K562 (cell line): Measurements from ENCODE around the gene SLC6A9. TPM values are rescaled to one million over a fixed set of nuclear protein-coding genes. Genes with fewer than 3 reads are reported as not detected.

ENCODE experiments used
- CBX1 ChIP-seq: sonication (generic); IDR thresholded peaks from 2 replicates; pipeline ENCODE4 v1.6.1; 2016; ENCODE audit warnings: antibody characterized with exemption, low read depth, mild to moderate bottlenecking
- ELF4 ChIP-seq: fragments of 450-650 bp; formaldehyde crosslinking; IDR thresholded peaks from 2 replicates; pipeline ENCODE4 v1.4.0; 2022; ENCODE audit warnings: missing genetic modification characterization
- ETV5 ChIP-seq: sonication (generic); formaldehyde crosslinking; IDR thresholded peaks from 2 replicates; pipeline ENCODE4 v1.4.0; 2020; ENCODE audit warnings: low read depth, mild to moderate bottlenecking, missing genetic modification reagents
- PPARD ChIP-seq: fragments of 250-450 bp; sonication (Bioruptor Pico); IDR thresholded peaks from 2 replicates; pipeline ENCODE4 v1.8.0; 2022; ENCODE audit warnings: inconsistent platforms, mild to moderate bottlenecking, moderate library complexity
- SMAD3 ChIP-seq: fragments of 450-650 bp; formaldehyde crosslinking; conservative IDR thresholded peaks from 2 replicates; pipeline ENCODE4 v1.4.0; 2020; ENCODE audit warnings: mild to moderate bottlenecking
- ZNF184 ChIP-seq: sonication (generic); formaldehyde crosslinking; IDR thresholded peaks from 2 replicates; pipeline ENCODE4 v1.5.0; 2020; ENCODE audit warnings: missing genetic modification reagents
- ZNF77 ChIP-seq: fragments of 250-450 bp; sonication (Bioruptor Pico); IDR thresholded peaks from 2 replicates; pipeline ENCODE4 v1.5.0; 2020
- polyA plus RNA-seq, 8 experiments: library from polyadenylated mRNA; depleted of rRNA in 4 of 8; stranded (reverse) in 5 of 8; unstranded in 3 of 8; fragments of >200 nt; fragmentation: Nextera tagmentation in 2 of 8; fragmentation: Illumina TruSeq in 1 of 8; extraction: Ambion mirVana in 2 of 8; extraction: Trizol in 1 of 8; gene quantifications; 2 replicates each; pipeline versions ENCODE4 v1.2.1 to v1.2.3, GENCODE V29; 2011 to 2014; ENCODE audit warnings: inconsistent platforms in 1 of 8, missing spikeins in 1 of 8
- total RNA-seq, 7 experiments: library from RNA; depleted of rRNA in 6 of 7; stranded (reverse); fragments of >200 nt in 6 of 7; fragmentation: Illumina TruSeq in 2 of 7; extraction: Trizol in 2 of 7; gene quantifications; 2 replicates each; pipeline versions ENCODE4 v1.2.1 to v1.2.3, GENCODE V29; 2011 to 2021; ENCODE audit warnings: low replicate concordance in 1 of 7
- TF ChIP-seq, protein P1 (sequence below): sonication (generic); formaldehyde crosslinking; IDR thresholded peaks from 2 replicates; pipeline ENCODE4 v1.8.0; 2022; ENCODE audit warnings: mild to moderate bottlenecking, missing genetic modification reagents
- TF ChIP-seq, protein P2 (sequence below): fragments of 450-650 bp; IDR thresholded peaks from 2 replicates; pipeline ENCODE4 v1.6.1; 2018; ENCODE audit not compliant: partially characterized antibody
- TF ChIP-seq, protein P3 (sequence below): IDR thresholded peaks from 2 replicates; pipeline ENCODE4 v1.6.1; 2012; ENCODE audit warnings: low read depth, low read length, improper control_type of control experiment, borderline replicate concordance
- TF ChIP-seq, protein P4 (sequence below): fragments of 250-450 bp; sonication (Bioruptor Pico); IDR thresholded peaks from 2 replicates; pipeline ENCODE4 v1.8.0; 2022; ENCODE audit warnings: inconsistent platforms
- TF ChIP-seq, protein P5 (sequence below), 2 experiments: IDR thresholded peaks; 2 replicates each; pipeline ENCODE4 v1.6.1; 2012; ENCODE audit warnings: improper control_type of control experiment in 2 of 2, low read depth in 2 of 2, low read length in 2 of 2, borderline replicate concordance in 1 of 2

Gene SLC6A9
- total and polyA plus RNA-seq, 9 of the 15 experiments (the other 6 are each of a cell fraction or from before 2014, with no cell fraction given): 0.17 to 18.7 (median 2.9) TPM

DNA sequence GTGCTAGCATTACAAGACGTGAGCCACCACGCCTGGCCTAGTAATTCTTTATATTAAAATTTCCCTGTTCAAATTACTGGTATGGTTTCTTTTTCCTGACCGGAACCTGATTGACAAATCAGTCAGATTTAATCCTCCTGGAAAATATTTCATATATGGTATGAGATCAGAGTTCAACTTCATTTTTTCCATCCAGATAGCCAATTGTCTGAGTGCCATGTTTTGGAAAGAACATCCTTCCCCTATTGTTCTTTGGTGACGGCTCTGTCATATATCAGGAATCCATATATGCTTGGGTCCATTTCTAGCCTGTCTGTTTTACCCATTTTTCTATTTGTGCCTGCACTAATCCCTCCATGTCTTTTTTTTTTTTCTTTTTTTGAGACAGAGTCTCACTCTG lies 48.3 kb upstream of the SLC6A9 start (continued):
- TF ChIP-seq, protein P1, sequence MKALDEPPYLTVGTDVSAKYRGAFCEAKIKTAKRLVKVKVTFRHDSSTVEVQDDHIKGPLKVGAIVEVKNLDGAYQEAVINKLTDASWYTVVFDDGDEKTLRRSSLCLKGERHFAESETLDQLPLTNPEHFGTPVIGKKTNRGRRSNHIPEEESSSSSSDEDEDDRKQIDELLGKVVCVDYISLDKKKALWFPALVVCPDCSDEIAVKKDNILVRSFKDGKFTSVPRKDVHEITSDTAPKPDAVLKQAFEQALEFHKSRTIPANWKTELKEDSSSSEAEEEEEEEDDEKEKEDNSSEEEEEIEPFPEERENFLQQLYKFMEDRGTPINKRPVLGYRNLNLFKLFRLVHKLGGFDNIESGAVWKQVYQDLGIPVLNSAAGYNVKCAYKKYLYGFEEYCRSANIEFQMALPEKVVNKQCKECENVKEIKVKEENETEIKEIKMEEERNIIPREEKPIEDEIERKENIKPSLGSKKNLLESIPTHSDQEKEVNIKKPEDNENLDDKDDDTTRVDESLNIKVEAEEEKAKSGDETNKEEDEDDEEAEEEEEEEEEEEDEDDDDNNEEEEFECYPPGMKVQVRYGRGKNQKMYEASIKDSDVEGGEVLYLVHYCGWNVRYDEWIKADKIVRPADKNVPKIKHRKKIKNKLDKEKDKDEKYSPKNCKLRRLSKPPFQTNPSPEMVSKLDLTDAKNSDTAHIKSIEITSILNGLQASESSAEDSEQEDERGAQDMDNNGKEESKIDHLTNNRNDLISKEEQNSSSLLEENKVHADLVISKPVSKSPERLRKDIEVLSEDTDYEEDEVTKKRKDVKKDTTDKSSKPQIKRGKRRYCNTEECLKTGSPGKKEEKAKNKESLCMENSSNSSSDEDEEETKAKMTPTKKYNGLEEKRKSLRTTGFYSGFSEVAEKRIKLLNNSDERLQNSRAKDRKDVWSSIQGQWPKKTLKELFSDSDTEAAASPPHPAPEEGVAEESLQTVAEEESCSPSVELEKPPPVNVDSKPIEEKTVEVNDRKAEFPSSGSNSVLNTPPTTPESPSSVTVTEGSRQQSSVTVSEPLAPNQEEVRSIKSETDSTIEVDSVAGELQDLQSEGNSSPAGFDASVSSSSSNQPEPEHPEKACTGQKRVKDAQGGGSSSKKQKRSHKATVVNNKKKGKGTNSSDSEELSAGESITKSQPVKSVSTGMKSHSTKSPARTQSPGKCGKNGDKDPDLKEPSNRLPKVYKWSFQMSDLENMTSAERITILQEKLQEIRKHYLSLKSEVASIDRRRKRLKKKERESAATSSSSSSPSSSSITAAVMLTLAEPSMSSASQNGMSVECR (CRISPR knock-in tag): no peak
- TF ChIP-seq ZNF184 (CRISPR knock-in tag): no peak
- TF ChIP-seq CBX1: no peak
- TF ChIP-seq, protein P2, sequence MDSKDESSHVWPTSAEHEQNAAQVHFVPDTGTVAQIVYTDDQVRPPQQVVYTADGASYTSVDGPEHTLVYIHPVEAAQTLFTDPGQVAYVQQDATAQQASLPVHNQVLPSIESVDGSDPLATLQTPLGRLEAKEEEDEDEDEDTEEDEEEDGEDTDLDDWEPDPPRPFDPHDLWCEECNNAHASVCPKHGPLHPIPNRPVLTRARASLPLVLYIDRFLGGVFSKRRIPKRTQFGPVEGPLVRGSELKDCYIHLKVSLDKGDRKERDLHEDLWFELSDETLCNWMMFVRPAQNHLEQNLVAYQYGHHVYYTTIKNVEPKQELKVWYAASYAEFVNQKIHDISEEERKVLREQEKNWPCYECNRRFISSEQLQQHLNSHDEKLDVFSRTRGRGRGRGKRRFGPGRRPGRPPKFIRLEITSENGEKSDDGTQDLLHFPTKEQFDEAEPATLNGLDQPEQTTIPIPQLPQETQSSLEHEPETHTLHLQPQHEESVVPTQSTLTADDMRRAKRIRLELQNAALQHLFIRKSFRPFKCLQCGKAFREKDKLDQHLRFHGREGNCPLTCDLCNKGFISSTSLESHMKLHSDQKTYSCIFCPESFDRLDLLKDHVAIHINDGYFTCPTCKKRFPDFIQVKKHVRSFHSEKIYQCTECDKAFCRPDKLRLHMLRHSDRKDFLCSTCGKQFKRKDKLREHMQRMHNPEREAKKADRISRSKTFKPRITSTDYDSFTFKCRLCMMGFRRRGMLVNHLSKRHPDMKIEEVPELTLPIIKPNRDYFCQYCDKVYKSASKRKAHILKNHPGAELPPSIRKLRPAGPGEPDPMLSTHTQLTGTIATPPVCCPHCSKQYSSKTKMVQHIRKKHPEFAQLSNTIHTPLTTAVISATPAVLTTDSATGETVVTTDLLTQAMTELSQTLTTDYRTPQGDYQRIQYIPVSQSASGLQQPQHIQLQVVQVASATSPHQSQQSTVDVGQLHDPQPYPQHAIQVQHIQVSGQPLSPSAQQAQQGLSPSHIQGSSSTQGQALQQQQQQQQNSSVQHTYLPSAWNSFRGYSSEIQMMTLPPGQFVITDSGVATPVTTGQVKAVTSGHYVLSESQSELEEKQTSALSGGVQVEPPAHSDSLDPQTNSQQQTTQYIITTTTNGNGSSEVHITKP: no peak
- TF ChIP-seq, protein P3, sequence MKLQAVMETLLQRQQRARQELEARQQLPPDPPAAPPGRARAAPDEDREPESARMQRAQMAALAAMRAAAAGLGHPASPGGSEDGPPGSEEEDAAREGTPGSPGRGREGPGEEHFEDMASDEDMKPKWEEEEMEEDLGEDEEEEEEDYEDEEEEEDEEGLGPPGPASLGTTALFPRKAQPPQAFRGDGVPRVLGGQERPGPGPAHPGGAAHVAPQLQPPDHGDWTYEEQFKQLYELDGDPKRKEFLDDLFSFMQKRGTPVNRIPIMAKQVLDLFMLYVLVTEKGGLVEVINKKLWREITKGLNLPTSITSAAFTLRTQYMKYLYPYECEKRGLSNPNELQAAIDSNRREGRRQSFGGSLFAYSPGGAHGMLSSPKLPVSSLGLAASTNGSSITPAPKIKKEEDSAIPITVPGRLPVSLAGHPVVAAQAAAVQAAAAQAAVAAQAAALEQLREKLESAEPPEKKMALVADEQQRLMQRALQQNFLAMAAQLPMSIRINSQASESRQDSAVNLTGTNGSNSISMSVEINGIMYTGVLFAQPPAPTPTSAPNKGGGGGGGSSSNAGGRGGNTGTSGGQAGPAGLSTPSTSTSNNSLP: no peak
- TF ChIP-seq, protein P4, sequence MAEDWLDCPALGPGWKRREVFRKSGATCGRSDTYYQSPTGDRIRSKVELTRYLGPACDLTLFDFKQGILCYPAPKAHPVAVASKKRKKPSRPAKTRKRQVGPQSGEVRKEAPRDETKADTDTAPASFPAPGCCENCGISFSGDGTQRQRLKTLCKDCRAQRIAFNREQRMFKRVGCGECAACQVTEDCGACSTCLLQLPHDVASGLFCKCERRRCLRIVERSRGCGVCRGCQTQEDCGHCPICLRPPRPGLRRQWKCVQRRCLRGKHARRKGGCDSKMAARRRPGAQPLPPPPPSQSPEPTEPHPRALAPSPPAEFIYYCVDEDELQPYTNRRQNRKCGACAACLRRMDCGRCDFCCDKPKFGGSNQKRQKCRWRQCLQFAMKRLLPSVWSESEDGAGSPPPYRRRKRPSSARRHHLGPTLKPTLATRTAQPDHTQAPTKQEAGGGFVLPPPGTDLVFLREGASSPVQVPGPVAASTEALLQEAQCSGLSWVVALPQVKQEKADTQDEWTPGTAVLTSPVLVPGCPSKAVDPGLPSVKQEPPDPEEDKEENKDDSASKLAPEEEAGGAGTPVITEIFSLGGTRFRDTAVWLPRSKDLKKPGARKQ: no peak
- TF ChIP-seq, protein P5, sequence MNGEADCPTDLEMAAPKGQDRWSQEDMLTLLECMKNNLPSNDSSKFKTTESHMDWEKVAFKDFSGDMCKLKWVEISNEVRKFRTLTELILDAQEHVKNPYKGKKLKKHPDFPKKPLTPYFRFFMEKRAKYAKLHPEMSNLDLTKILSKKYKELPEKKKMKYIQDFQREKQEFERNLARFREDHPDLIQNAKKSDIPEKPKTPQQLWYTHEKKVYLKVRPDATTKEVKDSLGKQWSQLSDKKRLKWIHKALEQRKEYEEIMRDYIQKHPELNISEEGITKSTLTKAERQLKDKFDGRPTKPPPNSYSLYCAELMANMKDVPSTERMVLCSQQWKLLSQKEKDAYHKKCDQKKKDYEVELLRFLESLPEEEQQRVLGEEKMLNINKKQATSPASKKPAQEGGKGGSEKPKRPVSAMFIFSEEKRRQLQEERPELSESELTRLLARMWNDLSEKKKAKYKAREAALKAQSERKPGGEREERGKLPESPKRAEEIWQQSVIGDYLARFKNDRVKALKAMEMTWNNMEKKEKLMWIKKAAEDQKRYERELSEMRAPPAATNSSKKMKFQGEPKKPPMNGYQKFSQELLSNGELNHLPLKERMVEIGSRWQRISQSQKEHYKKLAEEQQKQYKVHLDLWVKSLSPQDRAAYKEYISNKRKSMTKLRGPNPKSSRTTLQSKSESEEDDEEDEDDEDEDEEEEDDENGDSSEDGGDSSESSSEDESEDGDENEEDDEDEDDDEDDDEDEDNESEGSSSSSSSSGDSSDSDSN (IDR thresholded peaks at IDR 0.05; ENCODE audit: borderline replicate concordance in 1 of 2, low read depth in 2 of 2, low read length in 2 of 2): no peak
- no peak for TF ChIP-seq ELF4
- no peak for TF ChIP-seq ZNF77 (CRISPR knock-in tag)
- no peak for TF ChIP-seq SMAD3 (CRISPR knock-in tag)
- TF ChIP-seq PPARD (CRISPR knock-in tag): no peak
- TF ChIP-seq ETV5 (CRISPR knock-in tag): no peak
